ENCODE data around the gene MYL3.

Gene MYL3

GRCh38 chr3:46865546-46865945 lies 2.3 kb upstream of the MYL3 start:
- no peak for DNase-seq (ENCODE audit: low read depth)

GRCh38 chr3:46865031-46865507 lies 1.8 kb upstream of the MYL3 start:
- DNase-seq (ENCODE audit: low read depth) = no peak

- no peak for DNase-seq (ENCODE audit: low read depth)
Measured at GRCh38 chr3:46864061-46864881, 1.0 kb upstream of the MYL3 start.

- DNase-seq (ENCODE audit: low read depth) = no peak
Measured at GRCh38 chr3:46862369-46863025, 747 bp downstream of the MYL3 start.

- no peak for DNase-seq (ENCODE audit: low read depth)
Measured at GRCh38 chr3:46861605-46862368, 1.5 kb downstream of the MYL3 start.

GRCh38 chr3:46860810-46861604 lies 2.2 kb downstream of the MYL3 start:
- DNase-seq (ENCODE audit: low read depth) = no peak

GRCh38 chr3:46860017-46860809 lies 3.0 kb downstream of the MYL3 start:
- no peak for DNase-seq (ENCODE audit: low read depth)

GRCh38 chr3:46859001-46859710 lies 4.1 kb downstream of the MYL3 start:
- no peak for DNase-seq (ENCODE audit: low read depth)

GRCh38 chr3:46858456-46858855 lies 4.8 kb downstream of the MYL3 start:
- DNase-seq (ENCODE audit: low read depth) = no peak

GRCh38 chr3:46857485-46858341 lies 5.5 kb downstream of the MYL3 start:
- DNase-seq (ENCODE audit: low read depth) = no peak

- no peak for DNase-seq (ENCODE audit: low read depth)
Measured at GRCh38 chr3:46856576-46857471, 6.4 kb downstream of the MYL3 start.

GRCh38 chr3:46854555-46854991 lies 8.7 kb downstream of the MYL3 start:
- DNase-seq (ENCODE audit: low read depth) = no peak

- no peak for DNase-seq (ENCODE audit: low read depth)
Measured at GRCh38 chr3:46853441-46854415, 9.5 kb downstream of the MYL3 start.

GRCh38 chr3:46852839-46853355 lies 10.3 kb downstream of the MYL3 start:
- no peak for DNase-seq (ENCODE audit: low read depth)

- DNase-seq (ENCODE audit: low read depth) = no peak
Measured at GRCh38 chr3:46852334-46852720, 10.9 kb downstream of the MYL3 start.

- DNase-seq (ENCODE audit: low read depth) = no peak
Measured at GRCh38 chr3:46851364-46852333, 11.6 kb downstream of the MYL3 start.

Measured in HS-27A (cell line).